ENCODE results near the gene ANKRD55. TPM values are rescaled to one million over a fixed set of nuclear protein-coding genes. Genes with fewer than 3 reads are reported as not detected.

Gene ANKRD55
- total and polyA plus RNA-seq, 2 donors (not counting 1 experiment from before 2014, with no cell fraction given) = 0.07 TPM; not detected in 1

GRCh38 chr5:56264417-56265025 is 31.4 kb upstream of the ANKRD55 start:
- DNase-seq (peak; percentile 57), ATAC-seq (ENCODE audit: low read depth) (peak; percentile 80)
- TF ChIP-seq EZH2 (IDR thresholded peaks at IDR 0.05; ENCODE audit: borderline replicate concordance, insufficient read depth, low read depth, low read length, poor library complexity, severe bottlenecking) (no peak), CTCF (IDR thresholded peaks at IDR 0.05) (peak; percentile 73)
- 55% methylated on average over 2 of the region's 5 CpGs for WGBS (ENCODE audit: insufficient coverage)
- H3K27ac ChIP-seq (ENCODE audit: low read length in 2 of 2) = no peak overlapping the region
- no peaks in the 10 kb centered on the region for H4K20me1 ChIP-seq (ENCODE audit: control insufficient read depth, insufficient read depth, low read length, poor library complexity, severe bottlenecking)
- ChIA-PET CTCF (interaction anchor here (0.8 to 12.9 kb wide), 22 partner anchors 26 to 964 kb away, joined by 3 to 361 read pairs (median 3); no protein-coding TSS in a partner anchor), POLR2A (no interaction called here)
- peaks cover 5% of the 10 kb centered on the region for H3K27me3 Mint-ChIP-seq
- H3K4me1 Mint-ChIP-seq = peaks cover 2% of the 10 kb centered on the region
- no peak overlapping the region for H3K4me3 ChIP-seq (ENCODE audit: control extremely low read depth in 1 of 5, extremely low read depth in 1 of 5, insufficient read depth in 1 of 5, low read depth in 2 of 5, low read length in 4 of 5)
- H3K4me2 ChIP-seq (replicated peaks; ENCODE audit: low read depth, low read length, poor library complexity, severe bottlenecking) = no peak overlapping the region
- no peaks in the 10 kb centered on the region for H3K36me3 ChIP-seq (replicated peaks in 1 of 2; ENCODE audit: control extremely low read depth in 1 of 2, control insufficient read depth in 1 of 2, extremely low read depth in 1 of 2, insufficient read depth in 2 of 2, low read length in 1 of 2)
- peaks cover 6% of the 10 kb centered on the region for H3K79me2 ChIP-seq (ENCODE audit: control insufficient read depth, insufficient read depth, low read length)
- H3K9ac ChIP-seq (ENCODE audit: low read length) = no peak overlapping the region
- H3K4me1 ChIP-seq (ENCODE audit: control insufficient read depth in 2 of 2, insufficient read depth in 2 of 2, low read length in 2 of 2) = peaks cover 2 to 3% of the 10 kb centered on the region in 2 donors
- H3K27ac Mint-ChIP-seq = no peak overlapping the region
- no peak overlapping the region for H2AFZ ChIP-seq (ENCODE audit: insufficient read depth, low read depth, low read length, poor library complexity, severe bottlenecking)
- H3K9me3 Mint-ChIP-seq (ENCODE audit: insufficient read depth) = no peaks in the 10 kb centered on the region
- intact Hi-C loops (cut with micrococcal nuclease) = loop anchor here (1.0 to 5.0 kb wide), 2 partner anchors 287 to 874 kb away; no protein-coding TSS in a partner anchor
- H3K9me3 ChIP-seq (ENCODE audit: control extremely low read depth in 1 of 3, control insufficient read depth in 2 of 3, insufficient read depth in 1 of 3, low read length in 2 of 3) = no peaks in the 10 kb centered on the region
- H3K4me3 Mint-ChIP-seq = no peak overlapping the region
- no peaks in the 10 kb centered on the region for H3K27me3 ChIP-seq (replicated peaks in 1 of 4; ENCODE audit: control extremely low read depth in 1 of 4, control insufficient read depth in 3 of 4, insufficient read depth in 4 of 4, low read length in 3 of 4)

- Histone ChIP-seq H3K9me3 (ENCODE audit: control extremely low read depth in 1 of 3, control insufficient read depth in 2 of 3, insufficient read depth in 1 of 3, low read length in 2 of 3) (no peaks in the 10 kb centered on the region), H3K4me3 (ENCODE audit: control extremely low read depth in 1 of 5, extremely low read depth in 1 of 5, insufficient read depth in 1 of 5, low read depth in 2 of 5, low read length in 4 of 5) (no peak overlapping the region), H3K4me1 (ENCODE audit: control insufficient read depth in 2 of 2, insufficient read depth in 2 of 2, low read length in 2 of 2) (no peaks in the 10 kb centered on the region), H3K4me2 (replicated peaks; ENCODE audit: low read depth, low read length, poor library complexity, severe bottlenecking) (no peak overlapping the region), H3K36me3 (replicated peaks in 1 of 2; ENCODE audit: control extremely low read depth in 1 of 2, control insufficient read depth in 1 of 2, extremely low read depth in 1 of 2, insufficient read depth in 2 of 2, low read length in 1 of 2) (no peaks in the 10 kb centered on the region), H3K27ac (ENCODE audit: low read length in 2 of 2) (no peak overlapping the region), H2AFZ (ENCODE audit: insufficient read depth, low read depth, low read length, poor library complexity, severe bottlenecking) (no peak overlapping the region), H3K79me2 (ENCODE audit: control insufficient read depth, insufficient read depth, low read length) (no peaks in the 10 kb centered on the region), H3K9ac (ENCODE audit: low read length) (no peak overlapping the region), H4K20me1 (ENCODE audit: control insufficient read depth, insufficient read depth, low read length, poor library complexity, severe bottlenecking) (no peaks in the 10 kb centered on the region), H3K27me3 (replicated peaks in 1 of 4; ENCODE audit: control extremely low read depth in 1 of 4, control insufficient read depth in 3 of 4, insufficient read depth in 4 of 4, low read length in 3 of 4) (peaks cover 0 to 5% (median 0%) of the 10 kb centered on the region in 4 experiments)
- H3K9me3 Mint-ChIP-seq (ENCODE audit: insufficient read depth) = no peaks in the 10 kb centered on the region
- ATAC-seq (ENCODE audit: low read depth) (no peak), DNase-seq (no peak)
- H3K27me3 Mint-ChIP-seq = peaks cover 5% of the 10 kb centered on the region
- TF ChIP-seq CTCF (IDR thresholded peaks at IDR 0.05) (no peak), EZH2 (IDR thresholded peaks at IDR 0.05; ENCODE audit: borderline replicate concordance, insufficient read depth, low read depth, low read length, poor library complexity, severe bottlenecking) (no peak)
- POLR2A ChIA-PET = no interaction called here
- H3K4me3 Mint-ChIP-seq = no peak overlapping the region
- CTCF ChIA-PET = interaction anchor here (0.6 to 12.9 kb wide), 5 partner anchors 11 to 967 kb away, joined by 3 to 361 read pairs (median 36); no protein-coding TSS in a partner anchor
- WGBS (ENCODE audit: insufficient coverage) = no CpG with 5 or more reads among the region's 3 CpGs
- H3K4me1 Mint-ChIP-seq = no peaks in the 10 kb centered on the region
- intact Hi-C loops (cut with micrococcal nuclease) = no loop called here
- H3K27ac Mint-ChIP-seq = no peak overlapping the region
Measured at GRCh38 chr5:56262279-56262678, 29.1 kb upstream of the ANKRD55 start.

All from B cell (primary cell).